Muscle of leg (tissue), 11 donors: ENCODE measurements around the gene RAMACL. TPM values are rescaled to one million over a fixed set of nuclear protein-coding genes. Genes with fewer than 3 reads are reported as not detected.

Source experiments
- DNase-seq: peaks from one replicate; pipeline ENCODE4 v3.0.0; 2013
- H3K27ac ChIP-seq: one replicate; pipeline ENCODE4 v1.5.1; 2013; ENCODE audit warnings: mild to moderate bottlenecking, low read length, control low read depth
- H3K27me3 ChIP-seq: one replicate; pipeline ENCODE4 v1.6.1; 2013; ENCODE audit warnings: low read length; ENCODE audit not compliant: control insufficient read depth, insufficient read depth
- H3K36me3 ChIP-seq: one replicate; pipeline ENCODE4 v1.6.1; 2013; ENCODE audit warnings: low read length; ENCODE audit not compliant: control insufficient read depth, insufficient read depth
- H3K4me1 ChIP-seq: one replicate; pipeline ENCODE4 v1.6.1; 2013; ENCODE audit warnings: low read length; ENCODE audit not compliant: control insufficient read depth, insufficient read depth
- H3K4me3 ChIP-seq: one replicate; pipeline ENCODE4 v1.5.1; 2013; ENCODE audit warnings: low read length, control low read depth
- H3K9me3 ChIP-seq: replicated peaks from 2 replicates; pipeline ENCODE4 v1.6.1; 2013; ENCODE audit warnings: low read depth, low read length; ENCODE audit not compliant: control insufficient read depth
- WGBS: methylation state at CpG from one replicate; pipeline ENCODE4 v1.1.5; 2013; ENCODE audit warnings: missing lambda C conversion rate; ENCODE audit not compliant: insufficient coverage; 5-methylcytosine and 5-hydroxymethylcytosine counted together
- polyA plus RNA-seq, 8 donors: library from polyadenylated mRNA; unstranded; fragments of 120-200 nt; gene quantifications; one replicate each; pipeline versions ENCODE4 v1.2.1 to v1.2.3, GENCODE V29; 2013; ENCODE audit warnings: inconsistent platforms in 1 of 8, low replicate concordance in 1 of 8; ENCODE audit not compliant: insufficient read length in 8 of 8, insufficient read depth in 1 of 8
- total RNA-seq: library from RNA; stranded (reverse); fragments of 120-200 nt; gene quantifications from one replicate; pipeline ENCODE4 v1.2.4, GENCODE V29; 2013

The RAMACL gene
- total and polyA plus RNA-seq, 9 donors = 0.11 to 0.71 (median 0.15) TPM; not detected in 3

DNA sequence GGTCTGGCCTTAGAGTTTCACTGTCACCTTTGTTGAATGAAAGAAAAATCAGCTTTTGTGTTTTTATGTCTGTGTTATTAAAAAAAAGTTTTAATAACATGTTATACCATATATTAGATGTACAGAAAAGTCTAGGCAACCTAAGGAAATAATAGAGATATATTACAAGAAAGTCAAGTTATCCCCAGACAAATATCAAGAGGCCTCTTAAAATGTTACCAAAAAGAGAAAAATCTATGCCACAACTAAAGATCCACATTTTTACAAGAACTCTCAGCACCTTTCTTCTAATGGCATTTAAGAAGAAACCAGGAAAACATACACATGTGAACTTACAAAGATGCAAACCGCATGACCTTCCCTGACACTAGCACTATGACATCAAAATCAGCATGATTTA lies 26.8 kb downstream of the RAMACL start:
- Histone ChIP-seq H3K4me1 (peaks cover 68% of the 10 kb centered on the region), H3K27me3 (no peaks in the 10 kb centered on the region), H3K9me3 (peaks cover 6% of the 10 kb centered on the region), H3K36me3 (no peaks in the 10 kb centered on the region), H3K4me3 (no peak overlapping the region), H3K27ac (no peak overlapping the region)
- 100% methylated on average over 1 of the region's 1 CpG for WGBS
- no peak for DNase-seq

DNA sequence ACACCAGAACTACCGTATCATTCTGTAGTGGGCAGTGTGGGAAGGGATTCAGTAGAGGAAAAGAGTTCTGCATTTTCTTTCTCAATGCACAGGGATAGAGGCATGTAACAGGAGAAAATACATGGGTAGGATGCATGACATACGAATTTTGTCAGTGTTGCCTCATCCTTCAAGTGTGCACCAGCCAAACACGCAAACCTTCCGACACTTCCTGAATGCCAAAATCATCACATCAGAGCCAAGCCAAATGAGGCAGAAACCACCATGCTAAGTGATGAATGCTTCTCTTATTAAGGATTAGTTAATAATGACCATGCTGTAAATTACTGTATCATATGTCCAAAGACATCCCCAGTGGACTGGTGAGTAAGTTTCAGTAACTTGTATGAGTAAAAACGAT lies 27.3 kb downstream of the RAMACL start:
- Histone ChIP-seq H3K27ac (peak overlapping the region; percentile 95), H3K4me3 (no peak overlapping the region), H3K36me3 (no peaks in the 10 kb centered on the region), H3K4me1 (peaks cover 68% of the 10 kb centered on the region), H3K9me3 (peaks cover 6% of the 10 kb centered on the region), H3K27me3 (no peaks in the 10 kb centered on the region)
- no peak for DNase-seq
- 100% methylated on average over 2 of the region's 5 CpGs for WGBS

DNA sequence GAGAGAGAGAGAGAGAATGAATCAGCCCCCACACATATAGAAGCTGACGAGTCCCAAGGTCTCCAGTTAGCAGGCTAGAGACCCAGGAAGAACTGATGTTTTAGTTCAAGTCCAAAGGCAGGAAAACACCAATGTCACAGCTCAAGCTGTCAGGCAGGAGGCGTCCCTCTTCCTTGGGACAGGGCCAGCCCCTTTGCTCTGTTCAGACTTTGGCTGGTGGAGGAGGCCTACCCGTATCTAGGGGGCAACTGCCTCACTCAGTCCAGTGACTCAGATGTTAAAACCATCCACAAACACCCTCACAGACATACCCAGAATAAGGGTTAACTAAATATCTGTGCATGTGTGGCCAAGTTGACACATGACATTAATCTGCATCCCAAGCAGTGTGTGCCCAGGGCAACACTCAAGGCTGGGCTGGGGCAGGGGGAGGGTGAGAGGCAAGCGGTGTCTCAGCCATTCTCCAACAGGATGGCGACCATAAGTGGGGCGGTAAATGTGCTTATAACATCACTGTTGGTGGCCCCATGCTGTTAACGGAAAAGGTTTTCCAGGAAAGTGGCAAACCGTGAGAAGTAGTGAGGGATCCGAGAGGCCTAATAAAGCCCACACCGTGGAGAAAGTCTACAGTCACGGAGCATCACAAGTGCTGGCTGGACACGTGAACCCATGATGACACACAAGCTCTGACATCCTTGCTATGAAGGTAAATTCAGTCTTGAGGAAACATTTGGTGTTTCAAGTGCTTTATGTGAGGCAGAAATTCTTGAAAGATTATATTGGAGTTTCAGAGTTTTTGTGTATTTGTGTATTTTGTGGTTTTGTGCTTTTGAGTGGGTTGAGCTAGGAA lies 28.1 kb downstream of the RAMACL start:
- Histone ChIP-seq H3K36me3 (no peaks in the 10 kb centered on the region), H3K27me3 (no peaks in the 10 kb centered on the region), H3K4me3 (no peak overlapping the region), H3K4me1 (peaks cover 69% of the 10 kb centered on the region), H3K27ac (peak overlapping the region; percentile 95), H3K9me3 (peaks cover 6% of the 10 kb centered on the region)
- WGBS = 82% methylated on average over 9 of the region's 12 CpGs
- no peak for DNase-seq

DNA sequence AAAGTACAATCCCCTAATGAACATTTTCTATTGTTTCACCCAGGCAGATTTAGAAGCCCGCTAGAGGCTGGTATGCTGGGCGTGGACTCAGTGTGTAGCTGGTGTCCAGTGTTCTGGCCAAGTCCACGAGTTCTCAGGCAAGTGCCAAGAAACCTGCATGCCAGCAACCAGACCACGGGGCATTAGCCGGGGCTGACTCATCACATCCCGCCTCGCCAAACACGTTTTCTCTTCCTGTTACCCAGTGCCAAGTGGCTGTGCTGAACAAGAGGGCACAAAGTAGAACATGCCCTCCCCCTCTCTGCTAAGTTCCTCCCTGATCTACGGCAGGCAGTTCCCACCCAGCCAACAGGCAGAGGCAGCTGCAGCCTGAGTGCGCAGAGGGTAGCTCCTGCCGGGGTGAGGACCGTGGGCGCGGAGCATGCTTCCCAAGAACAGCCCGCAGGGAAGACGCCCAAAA lies 29.6 kb downstream of the RAMACL start:
- H3K4me1 ChIP-seq = peaks cover 64% of the 10 kb centered on the region
- H3K9me3 ChIP-seq = peaks cover 6% of the 10 kb centered on the region
- no peak overlapping the region for H3K4me3 ChIP-seq
- peak overlapping the region; percentile 95 for H3K27ac ChIP-seq
- peak; percentile 93 for DNase-seq
- no peaks in the 10 kb centered on the region for H3K27me3 ChIP-seq
- H3K36me3 ChIP-seq = no peaks in the 10 kb centered on the region
- WGBS = 76% methylated on average over 16 of the region's 16 CpGs

DNA sequence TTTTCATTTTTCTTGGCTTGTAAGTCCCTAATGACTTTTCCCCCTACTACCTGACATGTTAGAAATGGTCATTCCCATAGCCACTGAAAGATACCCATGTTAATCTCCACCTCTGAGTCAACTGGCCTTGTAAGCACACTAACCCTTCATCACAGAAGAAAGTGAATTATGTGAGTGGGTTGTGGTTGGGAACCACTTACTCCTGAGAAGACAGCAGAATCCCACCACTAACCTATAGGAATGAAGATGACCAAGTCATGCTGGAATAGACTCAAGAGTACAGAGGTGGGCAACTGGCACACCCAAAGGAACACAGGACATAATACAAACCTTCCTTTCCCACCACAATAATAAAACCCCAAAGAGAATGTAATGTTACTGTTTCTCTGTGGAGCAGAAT lies 30.1 kb downstream of the RAMACL start:
- Histone ChIP-seq H3K36me3 (no peaks in the 10 kb centered on the region), H3K27me3 (no peaks in the 10 kb centered on the region), H3K9me3 (peaks cover 6% of the 10 kb centered on the region), H3K27ac (peak overlapping the region; percentile 95), H3K4me3 (no peak overlapping the region), H3K4me1 (peaks cover 59% of the 10 kb centered on the region)
- DNase-seq = no peak

DNA sequence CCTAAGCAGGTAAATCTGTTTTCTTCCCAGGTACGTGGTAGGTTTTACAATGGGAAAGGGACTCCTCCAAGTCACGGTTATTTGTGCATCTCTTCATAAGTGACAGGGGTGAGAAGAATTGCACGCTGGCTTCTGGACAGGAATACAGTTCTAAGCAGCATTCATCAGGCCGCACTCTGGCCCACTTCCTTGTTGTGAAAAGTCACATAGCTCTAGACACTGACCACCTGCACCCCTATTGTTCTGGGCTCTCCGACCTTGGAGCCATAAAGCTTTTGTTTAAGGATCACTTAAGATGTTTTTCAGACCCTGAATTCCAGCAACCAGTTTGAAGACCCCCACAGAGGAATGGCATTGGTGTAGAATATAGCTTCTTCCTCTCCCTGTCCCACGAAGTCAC lies 31.4 kb downstream of the RAMACL start:
- WGBS = 73% methylated on average over 2 of the region's 6 CpGs
- Histone ChIP-seq H3K9me3 (peaks cover 6% of the 10 kb centered on the region), H3K27me3 (no peaks in the 10 kb centered on the region), H3K4me1 (peaks cover 54% of the 10 kb centered on the region), H3K4me3 (no peak overlapping the region), H3K36me3 (no peaks in the 10 kb centered on the region), H3K27ac (peak overlapping the region; percentile 85)
- no peak for DNase-seq

DNA sequence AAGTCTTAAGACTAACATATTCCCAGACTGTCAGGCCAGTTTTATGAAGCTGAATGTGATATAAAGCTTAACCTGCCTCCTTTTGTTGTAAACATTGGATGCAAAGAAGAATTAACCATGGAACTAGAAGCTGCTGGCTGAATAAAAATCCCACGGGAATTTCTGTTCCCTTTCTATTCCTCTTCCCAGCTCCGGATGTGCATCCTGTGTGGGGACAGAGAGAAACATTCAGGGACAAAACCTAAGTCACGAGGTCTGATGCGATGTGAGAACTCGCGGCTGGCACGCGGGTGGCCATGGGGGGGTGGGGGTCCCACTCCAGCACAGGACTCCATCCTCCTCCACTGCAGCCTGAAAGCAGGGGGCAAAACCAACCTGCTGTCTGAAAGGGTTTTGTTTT lies 32.2 kb downstream of the RAMACL start:
- Histone ChIP-seq H3K27ac (peak overlapping the region; percentile 85), H3K4me3 (no peak overlapping the region), H3K27me3 (no peaks in the 10 kb centered on the region), H3K36me3 (no peaks in the 10 kb centered on the region), H3K4me1 (peaks cover 54% of the 10 kb centered on the region), H3K9me3 (no peaks in the 10 kb centered on the region)
- DNase-seq = peak; percentile 76
- WGBS = no CpG with 5 or more reads among the region's 8 CpGs

DNA sequence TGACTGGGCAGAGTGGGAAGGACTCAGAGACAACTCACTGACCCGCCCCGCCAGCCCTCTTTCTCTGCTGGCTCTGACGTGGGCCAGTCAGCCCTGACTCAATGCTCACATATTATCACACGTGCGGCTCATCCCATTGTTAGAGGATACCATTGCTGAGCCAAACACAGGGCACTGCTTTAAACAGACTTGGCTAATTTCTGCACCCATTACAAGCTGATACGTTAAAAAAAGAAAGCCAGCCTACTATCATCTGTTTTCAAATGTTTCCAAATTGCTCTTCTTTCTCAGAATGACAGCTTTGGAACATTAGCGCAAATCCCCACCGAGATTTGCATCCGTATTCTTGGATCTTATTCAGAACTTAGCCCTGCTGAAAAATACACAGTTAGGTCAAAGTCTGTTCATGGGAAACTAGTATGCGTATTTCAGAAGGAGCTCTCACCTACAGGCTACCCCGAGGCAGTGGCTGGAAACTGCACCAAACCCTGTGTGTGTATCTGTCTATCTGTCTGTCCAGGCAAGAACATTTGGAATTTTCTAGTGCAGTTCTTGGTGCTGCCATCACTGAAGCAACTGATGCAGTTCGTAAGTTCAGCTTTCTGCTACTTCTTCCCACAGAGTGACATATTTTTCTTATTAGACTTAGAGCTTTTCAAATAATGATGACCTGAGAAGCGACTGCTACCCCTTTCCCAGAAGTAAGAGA lies 32.8 kb downstream of the RAMACL start:
- Histone ChIP-seq H3K9me3 (no peaks in the 10 kb centered on the region), H3K27ac (peak overlapping the region; percentile 85), H3K36me3 (no peaks in the 10 kb centered on the region), H3K4me3 (no peak overlapping the region), H3K4me1 (peaks cover 54% of the 10 kb centered on the region), H3K27me3 (no peaks in the 10 kb centered on the region)
- WGBS = 35% methylated on average over 8 of the region's 13 CpGs
- peak; percentile 86 for DNase-seq

DNA sequence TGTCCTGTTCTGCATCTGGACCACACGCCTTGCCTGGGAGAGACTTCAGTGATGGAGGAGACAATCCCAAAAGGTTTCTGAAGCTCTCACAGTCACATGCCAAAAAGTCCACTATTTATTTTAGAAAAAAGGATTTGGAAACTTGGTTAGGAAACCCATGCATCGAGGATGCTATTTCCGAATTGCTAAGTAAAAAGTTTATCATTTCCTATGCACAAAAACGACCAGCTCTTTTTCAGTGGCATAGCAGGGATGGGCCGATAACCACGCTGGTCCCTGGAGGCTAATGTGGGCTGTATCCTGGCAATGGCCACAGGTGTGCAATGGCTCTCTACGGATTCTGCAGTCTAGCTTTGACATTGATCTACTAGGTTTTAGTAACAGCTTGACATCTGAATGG lies 33.9 kb downstream of the RAMACL start:
- Histone ChIP-seq H3K27me3 (no peaks in the 10 kb centered on the region), H3K9me3 (no peaks in the 10 kb centered on the region), H3K27ac (no peak overlapping the region), H3K4me3 (no peak overlapping the region), H3K36me3 (no peaks in the 10 kb centered on the region), H3K4me1 (peaks cover 46% of the 10 kb centered on the region)
- DNase-seq = no peak
- WGBS = 40% methylated on average over 2 of the region's 7 CpGs

DNA sequence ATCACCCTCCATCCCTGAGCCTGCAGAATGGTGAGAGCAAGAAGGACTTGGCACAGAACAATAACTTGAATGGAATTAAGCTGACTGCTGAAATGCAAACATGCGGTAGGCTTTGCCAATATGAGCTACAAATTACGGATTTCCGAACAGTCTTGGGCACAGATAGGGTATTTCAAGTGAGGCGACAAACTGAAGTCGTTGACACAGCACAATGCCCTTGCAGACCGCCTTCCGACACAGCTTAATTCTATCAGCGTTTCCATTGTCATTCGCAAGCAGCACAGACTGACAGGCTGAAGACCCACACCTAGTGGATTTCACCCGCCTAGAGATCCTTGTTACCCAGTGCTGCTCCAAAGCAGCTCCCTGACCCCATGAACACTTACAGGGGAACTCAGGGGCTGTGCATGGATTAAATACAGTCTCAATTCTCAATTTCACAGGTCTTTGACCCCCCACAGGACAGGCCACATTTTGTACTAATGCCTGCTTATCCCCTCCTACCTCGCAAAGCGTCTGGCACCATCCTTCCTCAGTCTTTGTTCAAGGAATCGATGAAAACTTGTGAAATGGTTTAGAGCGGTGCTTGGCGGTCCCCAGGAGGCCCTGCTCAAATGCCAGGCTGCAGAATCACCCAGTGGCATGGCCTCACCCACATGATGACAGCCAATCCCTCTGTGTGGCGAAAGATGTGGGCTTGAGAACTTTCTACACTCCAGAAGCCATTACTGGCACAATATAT lies 34.6 kb downstream of the RAMACL start:
- Histone ChIP-seq H3K27me3 (no peaks in the 10 kb centered on the region), H3K9me3 (no peaks in the 10 kb centered on the region), H3K36me3 (no peaks in the 10 kb centered on the region), H3K27ac (no peak overlapping the region), H3K4me1 (peaks cover 41% of the 10 kb centered on the region), H3K4me3 (no peak overlapping the region)
- DNase-seq = no peak
- WGBS = 74% methylated on average over 14 of the region's 16 CpGs
